H1 (cell line): Measurements from ENCODE around the gene SCN10A. TPM values are rescaled to one million over a fixed set of nuclear protein-coding genes. Genes with fewer than 3 reads are reported as not detected.

Source experiments
- ASH2L ChIP-seq: fragments of 200-600, 300-600 bp; sonication (generic); IDR thresholded peaks from one replicate; pipeline ENCODE4 v1.7.1; 2017; ENCODE audit warnings: low read length
- CBX8 ChIP-seq: fragments of 300-800, 300-1000 bp; sonication (generic); IDR thresholded peaks from 2 replicates; pipeline ENCODE4 v1.7.1; 2016; ENCODE audit warnings: low read depth, low read length, borderline replicate concordance
- CEBPB ChIP-seq: IDR thresholded peaks from 2 replicates; pipeline ENCODE4 v1.6.1; 2012; ENCODE audit warnings: low read depth, low read length
- CHD7 ChIP-seq: fragments of 300-600 bp; sonication (generic); IDR thresholded peaks from 2 replicates; pipeline ENCODE4 v1.7.1; 2012; ENCODE audit warnings: low read length, moderate library complexity, mild to moderate bottlenecking, inconsistent platforms; ENCODE audit not compliant: insufficient replicate concordance
- EGR1 ChIP-seq: IDR thresholded peaks from 2 replicates; pipeline ENCODE4 v1.6.1; 2011; ENCODE audit warnings: low read depth, low read length, borderline replicate concordance
- RAD21 ChIP-seq, 2 experiments: IDR thresholded peaks in 1 of 2; conservative IDR thresholded peaks in 1 of 2; 2 replicates each; pipeline ENCODE4 v1.6.1; 2011; ENCODE audit warnings: low read depth in 2 of 2, low read length in 2 of 2, improper control_type of control experiment in 1 of 2, inconsistent platforms in 1 of 2, mild to moderate bottlenecking in 1 of 2, moderate library complexity in 1 of 2
- SRF ChIP-seq: IDR thresholded peaks from 2 replicates; pipeline ENCODE4 v1.6.1; 2011; ENCODE audit warnings: mild to moderate bottlenecking, low read depth, low read length, moderate library complexity
- SUZ12 ChIP-seq: fragments of 200-600 bp; sonication (generic); IDR thresholded peaks from 2 replicates; pipeline ENCODE4 v1.6.1; 2012; ENCODE audit warnings: mild to moderate bottlenecking, inconsistent platforms, low read length, moderate library complexity, mixed read lengths
- TAF1 ChIP-seq: IDR thresholded peaks from 2 replicates; pipeline ENCODE4 v1.6.1; 2011; ENCODE audit warnings: mild to moderate bottlenecking, low read depth, low read length
- TCF12 ChIP-seq: IDR thresholded peaks from 2 replicates; pipeline ENCODE4 v1.6.1; 2011; ENCODE audit warnings: low read depth, mild to moderate bottlenecking, low read length
- YY1 ChIP-seq: IDR thresholded peaks from 2 replicates; pipeline ENCODE4 v1.6.1; 2011; ENCODE audit warnings: low read depth, mild to moderate bottlenecking, low read length
- polyA plus RNA-seq, 7 experiments: library from polyadenylated mRNA; depleted of rRNA in 3 of 7; stranded (reverse) in 5 of 7; unstranded in 2 of 7; fragments of >200 nt in 5 of 7; fragments of 200-250 nt in 2 of 7; gene quantifications; 1 replicate in 5 of 7; 2 replicates in 1 of 7; 4 replicates in 1 of 7; pipeline versions ENCODE4 v1.2.1 to v1.2.3, GENCODE V29; 2011 to 2013; ENCODE audit warnings: missing spikeins in 2 of 7, mixed read lengths in 2 of 7
- total RNA-seq: library from RNA; stranded (reverse); fragmentation: NEBNext Ultra II Directional; extraction: Animal tissue kit (Norgen Biotek cat#: 25700); gene quantifications from 2 replicates; pipeline ENCODE4 v1.2.1, GENCODE V29; 2021

SCN10A gene
- total and polyA plus RNA-seq, 2 of the 8 experiments (the other 6 are each of a cell fraction or from before 2014, with no cell fraction given): not detected

- TF ChIP-seq CHD7 (no peak), YY1 (peak; percentile 38; the same call in 1 of the 2 replicates), TCF12 (no peak), SUZ12 (no peak), CBX8 (no peak), RAD21 (IDR thresholded peaks at IDR 0.05 in 1 of 2, conservative IDR thresholded peaks at IDR 0.05 in 1 of 2; ENCODE audit: low read depth in 2 of 2, low read length in 2 of 2) (peak in 1 of 2 experiments; percentile 15; a peak in 1 of 4 replicates), TAF1 (no peak), SRF (no peak), ASH2L (no peak), CEBPB (no peak), EGR1 (no peak)
These were observed 10.1 kb downstream of the SCN10A start (continued) for GRCh38 chr3:38805765-38806386.
